ENCODE data around the gene CHRDL2.

The CHRDL2 gene

DNA sequence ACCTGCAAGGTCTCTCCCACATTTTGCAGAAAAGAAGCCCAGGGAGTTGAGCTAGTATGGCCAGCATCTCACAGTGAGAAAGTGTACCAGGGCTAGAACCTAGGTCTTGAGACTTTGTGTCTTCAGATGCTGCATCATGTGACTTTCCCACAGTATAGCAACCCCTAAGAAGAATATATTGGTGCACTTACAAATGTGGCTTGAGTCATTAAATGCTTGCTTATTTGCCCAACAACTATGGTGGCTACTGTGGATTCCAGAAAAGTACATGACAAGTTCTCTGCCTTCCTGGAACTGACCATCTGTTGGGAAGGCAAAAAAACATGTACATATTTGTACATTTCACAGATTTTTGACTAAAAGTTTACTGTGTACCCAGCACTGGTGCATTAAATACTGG is 83.8 kb downstream of the CHRDL2 start:
- Histone ChIP-seq H3K4me3 (no peak overlapping the region), H3K27ac (no peak overlapping the region), H3K36me3 (ENCODE audit: insufficient read depth, low read length) (peaks cover 73% of the 10 kb centered on the region), H3K9me3 (ENCODE audit: low read depth, low read length) (no peaks in the 10 kb centered on the region), H3K9ac (ENCODE audit: insufficient read length) (no peak overlapping the region)
- DNase-seq (ENCODE audit: low read depth, low spot score) = no peak
- TF ChIP-seq FOXP2 (optimal IDR thresholded peaks at IDR 0.05; ENCODE audit: control extremely low read depth, extremely low read length, insufficient read depth) (no peak), EZH2 (IDR thresholded peaks at IDR 0.05) (no peak), POLR2AphosphoS5 (IDR thresholded peaks at IDR 0.05; ENCODE audit: borderline replicate concordance, low read depth, low read length) (no peak)

DNA sequence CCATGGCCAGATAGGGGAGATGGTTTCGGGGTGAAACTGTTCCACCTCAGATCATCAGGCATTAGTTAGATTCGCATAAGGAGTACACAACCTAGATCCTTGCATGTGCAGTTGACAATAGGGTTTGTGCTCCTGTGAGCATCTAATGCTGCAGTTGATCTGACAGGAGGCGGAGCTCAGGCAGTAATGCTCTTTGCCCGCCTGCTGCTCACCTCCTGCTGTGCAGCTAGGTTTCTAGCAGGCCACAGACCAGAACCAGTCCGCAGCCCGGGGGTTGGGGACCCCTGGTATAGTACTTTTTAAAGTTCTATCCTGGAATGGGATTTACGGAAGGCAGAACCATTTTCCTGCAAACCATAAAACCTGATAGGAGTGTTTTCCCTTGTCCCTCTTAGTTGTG is 84.3 kb downstream of the CHRDL2 start:
- Histone ChIP-seq H3K27ac (no peak overlapping the region), H3K4me3 (no peak overlapping the region), H3K36me3 (ENCODE audit: insufficient read depth, low read length) (peaks cover 73% of the 10 kb centered on the region), H3K9me3 (ENCODE audit: low read depth, low read length) (no peaks in the 10 kb centered on the region), H3K9ac (ENCODE audit: insufficient read length) (no peak overlapping the region)
- no peak for TF ChIP-seq FOXP2 (optimal IDR thresholded peaks at IDR 0.05; ENCODE audit: control extremely low read depth, extremely low read length, insufficient read depth)
- TF ChIP-seq POLR2AphosphoS5 (IDR thresholded peaks at IDR 0.05; ENCODE audit: borderline replicate concordance, low read depth, low read length) = no peak
- TF ChIP-seq EZH2 (IDR thresholded peaks at IDR 0.05) = no peak
- no peak for DNase-seq (ENCODE audit: low read depth, low spot score)
